ENCODE results near the gene DMBX1. TPM values are rescaled to one million over a fixed set of nuclear protein-coding genes. Genes with fewer than 3 reads are reported as not detected.

The DMBX1 gene
- total and polyA plus RNA-seq, 2 of the 4 experiments (the other 2 are of a cell fraction), result not detected

DNA sequence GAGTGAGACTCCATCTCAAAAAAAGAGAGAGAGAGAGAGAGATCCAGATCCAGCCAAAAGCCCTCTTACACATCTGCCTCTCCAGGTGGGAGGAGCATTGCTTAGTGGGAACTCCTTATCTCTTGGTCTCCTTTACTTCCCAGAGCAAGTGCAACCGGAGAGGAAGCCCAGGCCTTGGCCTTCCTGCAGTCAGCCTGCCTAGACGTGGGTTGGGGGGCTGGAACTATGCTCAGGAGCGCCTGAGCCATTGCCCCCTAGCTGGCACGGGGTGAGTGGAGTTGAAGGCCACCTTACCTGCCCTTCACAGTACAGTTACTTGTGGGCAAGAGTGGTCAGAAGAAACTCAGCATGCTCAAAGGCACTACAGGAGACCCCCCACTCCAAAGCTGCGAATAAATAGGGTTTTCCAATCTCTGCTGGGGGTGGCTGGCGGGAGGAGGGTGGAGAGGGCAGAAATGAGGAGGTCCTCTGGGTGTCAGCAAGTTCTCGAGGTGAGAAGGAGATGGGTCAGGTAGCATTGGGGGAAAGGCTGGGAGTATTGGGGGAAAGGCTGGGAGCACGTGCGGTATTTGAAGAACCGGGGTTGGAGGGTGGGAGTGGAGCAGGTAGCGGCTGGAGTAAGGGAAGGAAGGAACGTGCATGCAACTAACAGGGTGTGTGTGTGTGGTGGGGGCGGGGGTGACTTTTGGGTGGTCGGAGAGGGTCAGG is 4.7 kb upstream of the DMBX1 start:
- POLR2A ChIA-PET (ENCODE audit: unreplicated experiment), result no interaction called here
- peak overlapping the region; percentile 47 for H2AFZ ChIP-seq (replicated peaks; ENCODE audit: low read length, poor library complexity)
- DNase-seq (no peak), ATAC-seq (ENCODE audit: low read depth) (no peak)
- no peak overlapping the region for H2BK15ac ChIP-seq (ENCODE audit: low read depth, low read length)
- no peaks in the 10 kb centered on the region for H3K9me3 ChIP-seq (ENCODE audit: control insufficient read depth, insufficient read depth, low read length)
- H2AK5ac ChIP-seq (ENCODE audit: low read depth, low read length), result no peak overlapping the region
- H3K9me1 ChIP-seq (ENCODE audit: insufficient read depth, low read length), result no peaks in the 10 kb centered on the region
- no peak overlapping the region for H3K18ac ChIP-seq (ENCODE audit: low read depth, low read length)
- H4K8ac ChIP-seq (ENCODE audit: low read depth in 2 of 2, low read length in 2 of 2), result no peak overlapping the region
- no TSS peak for BruUV-seq (replicated peaks)
- H2BK20ac ChIP-seq (ENCODE audit: low read depth, low read length), result no peak overlapping the region
- intact Hi-C loops (cut with micrococcal nuclease), result no loop called here
- no peak overlapping the region for H2AK9ac ChIP-seq (replicated peaks; ENCODE audit: low read depth, low read length, poor library complexity)
- H3K4me1 ChIP-seq (ENCODE audit: control insufficient read depth, insufficient read depth, low read length), result no peaks in the 10 kb centered on the region
- no peak overlapping the region for H3K23ac ChIP-seq (ENCODE audit: low read depth, low read length)
- no peak overlapping the region for H2BK5ac ChIP-seq (ENCODE audit: low read depth, low read length, poor library complexity, severe bottlenecking)
- TF ChIP-seq RCOR1 (IDR thresholded peaks at IDR 0.05; ENCODE audit: insufficient replicate concordance, low read length), result no peak
- TF ChIP-seq FOS (IDR thresholded peaks at IDR 0.05; ENCODE audit: low read depth, low read length), result no peak
- no peak for TF ChIP-seq USF2 (IDR thresholded peaks at IDR 0.05; ENCODE audit: low read depth, low read length)
- TF ChIP-seq BHLHE40 (IDR thresholded peaks at IDR 0.05; ENCODE audit: low read depth, low read length), result no peak
- TF ChIP-seq MXI1 (IDR thresholded peaks at IDR 0.05; ENCODE audit: borderline replicate concordance, low read depth, low read length), result no peak
- no peak for TF ChIP-seq RFX5 (IDR thresholded peaks at IDR 0.05; ENCODE audit: low read depth, low read length)
- no peak for TF ChIP-seq SMC3 (IDR thresholded peaks at IDR 0.05; ENCODE audit: low read depth, low read length)
- TF ChIP-seq POLR2A (IDR thresholded peaks at IDR 0.05; ENCODE audit: low read depth, low read length), result no peak
- no peak for TF ChIP-seq NFE2L2 (IDR thresholded peaks at IDR 0.05; ENCODE audit: low read depth, low read length)
- no peak for TF ChIP-seq CHD1 (IDR thresholded peaks at IDR 0.05; ENCODE audit: low read depth, low read length)
- TF ChIP-seq CEBPB (IDR thresholded peaks at IDR 0.05; ENCODE audit: low read depth, low read length), result no peak
- TF ChIP-seq RAD21 (IDR thresholded peaks at IDR 0.05; ENCODE audit: low read length), result no peak
- TF ChIP-seq, protein P1, sequence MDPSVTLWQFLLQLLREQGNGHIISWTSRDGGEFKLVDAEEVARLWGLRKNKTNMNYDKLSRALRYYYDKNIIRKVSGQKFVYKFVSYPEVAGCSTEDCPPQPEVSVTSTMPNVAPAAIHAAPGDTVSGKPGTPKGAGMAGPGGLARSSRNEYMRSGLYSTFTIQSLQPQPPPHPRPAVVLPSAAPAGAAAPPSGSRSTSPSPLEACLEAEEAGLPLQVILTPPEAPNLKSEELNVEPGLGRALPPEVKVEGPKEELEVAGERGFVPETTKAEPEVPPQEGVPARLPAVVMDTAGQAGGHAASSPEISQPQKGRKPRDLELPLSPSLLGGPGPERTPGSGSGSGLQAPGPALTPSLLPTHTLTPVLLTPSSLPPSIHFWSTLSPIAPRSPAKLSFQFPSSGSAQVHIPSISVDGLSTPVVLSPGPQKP (IDR thresholded peaks at IDR 0.05; ENCODE audit: borderline replicate concordance, low read depth, low read length), result no peak
- TF ChIP-seq MAZ (IDR thresholded peaks at IDR 0.05; ENCODE audit: borderline replicate concordance, low read depth, low read length), result no peak
- H3K4me3 ChIP-seq (ENCODE audit: insufficient read depth, low read depth, low read length), result no peak overlapping the region
- no peak overlapping the region for H3K4me2 ChIP-seq (ENCODE audit: low read depth, low read length)
- no peaks in the 10 kb centered on the region for H3K79me1 ChIP-seq (ENCODE audit: low read depth in 1 of 2, low read length in 2 of 2)
- H3K36me3 ChIP-seq (ENCODE audit: control insufficient read depth, insufficient read depth, low read length), result no peaks in the 10 kb centered on the region
- H2BK120ac ChIP-seq (ENCODE audit: low read depth, low read length), result no peak overlapping the region
- H3K4ac ChIP-seq (ENCODE audit: low read depth, low read length), result no peak overlapping the region
- H4K5ac ChIP-seq (ENCODE audit: low read depth, low read length), result no peak overlapping the region
- no peak overlapping the region for H4K91ac ChIP-seq (ENCODE audit: insufficient read depth, low read depth, low read length)
- H3K14ac ChIP-seq (replicated peaks; ENCODE audit: low read depth, low read length), result no peak overlapping the region
- 0% methylated on average over 5 of the region's 14 CpGs; no CpG with 5 or more reads in 1 of the 2 experiments for WGBS, 2 experiments (ENCODE audit: extremely low coverage in 2 of 2, insufficient read length in 1 of 2)
- no peak overlapping the region for H3K56ac ChIP-seq (ENCODE audit: extremely low read depth, insufficient read depth, low read length)
- H3K27me3 ChIP-seq (ENCODE audit: control insufficient read depth, insufficient read depth, low read length), result peaks cover 92% of the 10 kb centered on the region
- H3K9ac ChIP-seq (ENCODE audit: low read depth, low read length), result no peak overlapping the region
- in situ Hi-C loops (cut with MboI; ENCODE audit: low sequenced_read_pairs), result no loop called here
- H4K20me1 ChIP-seq (ENCODE audit: insufficient read depth, low read length), result no peaks in the 10 kb centered on the region
- dilution Hi-C loops (cut with HindIII; ENCODE audit: low sequenced_read_pairs, unreplicated experiment), result no loop called here
- CTCF ChIA-PET, result no interaction called here
- no peak overlapping the region for H3K27ac ChIP-seq (ENCODE audit: insufficient read depth, low read length)
